GM12878 (cell line): ENCODE data around the gene KLHL15. TPM values are rescaled to one million over a fixed set of nuclear protein-coding genes. Genes with fewer than 3 reads are reported as not detected.
A peak's percentile ranks its signal among the peaks of the same experiment; 100 is the strongest.

Source experiments
- ATAC-seq: fragments of 200-7000 bp; cut with Tn5 transposase; 3 replicates; pipeline ENCODE4 v1.9.1; 2020; ENCODE audit warnings: mild to moderate bottlenecking, moderate library complexity
- BruUV-seq: library from RNA; stranded (reverse); fragments of 400-500 nt; replicated peaks from 2 replicates; lab custom pipeline; 2021; lab: Mats Ljungman, UMichigan
- CTCF ChIA-PET: fragments of 300-600 bp; sonication (Branson Sonifier 250); formaldehyde crosslinking; extraction: SDS; loops from one replicate; lab custom pipeline; 2021; ENCODE audit warnings: inconsistent platforms; lab: Yijun Ruan, JAX
- POLR2A ChIA-PET: fragments of 350-600 bp; formaldehyde crosslinking; extraction: SDS; loops from one replicate; lab custom pipeline; 2021; ENCODE audit warnings: inconsistent platforms; lab: Charles Lee
- RAD21 ChIA-PET: fragments of 300-600 bp; sonication (Branson Sonifier 250); formaldehyde crosslinking; loops from one replicate; lab custom pipeline; 2023; ENCODE audit warnings: antibody characterized with exemption; ENCODE audit not compliant: unreplicated experiment; lab: Charles Lee
- SMC1A ChIA-PET: fragments of 300-600 bp; sonication (Branson Sonifier 250); formaldehyde crosslinking; loops from one replicate; lab custom pipeline; 2023; ENCODE audit not compliant: unreplicated experiment, uncharacterized antibody; lab: Charles Lee
- DNase-seq: peaks from one replicate; pipeline ENCODE4 v3.0.0-alpha.2; 2011; ENCODE audit warnings: low read depth, low spot score
- FAIRE-seq: peaks from 3 replicates; lab custom pipeline; 2011; peaks lifted over from hg19 to GRCh38; lab: Jason Lieb, UNC
- H2AFZ ChIP-seq: 2 replicates; pipeline ENCODE4 v1.6.0; 2011; ENCODE audit warnings: low read depth, low read length, control low read depth; ENCODE audit not compliant: control insufficient read depth
- H3K27ac ChIP-seq: 2 replicates; pipeline ENCODE4 v1.5.1; 2011; ENCODE audit warnings: control low read depth; ENCODE audit not compliant: control insufficient read depth, insufficient read depth
- H3K27me3 ChIP-seq, 2 experiments: replicated peaks in 1 of 2; 2 replicates each; pipeline versions ENCODE4 v1.6.0 to v1.6.1; 2011; ENCODE audit warnings: low read length in 1 of 2; ENCODE audit not compliant: control insufficient read depth in 2 of 2, insufficient read depth in 2 of 2
- H3K36me3 ChIP-seq, 2 experiments: 2 replicates each; pipeline ENCODE4 v1.5.1; 2011; ENCODE audit warnings: low read length in 1 of 2; ENCODE audit not compliant: control insufficient read depth in 2 of 2, insufficient read depth in 2 of 2
- H3K4me1 ChIP-seq: 2 replicates; pipeline ENCODE4 v1.6.1; 2011; ENCODE audit warnings: mild to moderate bottlenecking, low read length, moderate library complexity, mixed read lengths; ENCODE audit not compliant: control insufficient read depth, insufficient read depth
- H3K4me2 ChIP-seq: 2 replicates; pipeline ENCODE4 v1.6.0; 2011; ENCODE audit warnings: control low read depth; ENCODE audit not compliant: control insufficient read depth, insufficient read depth
- H3K4me3 ChIP-seq: fragments of 200-600 bp; sonication (generic); 2 replicates; pipeline ENCODE4 v1.5.1; 2016
- H3K79me2 ChIP-seq: 2 replicates; pipeline ENCODE4 v1.6.0; 2011; ENCODE audit warnings: low read length; ENCODE audit not compliant: control insufficient read depth, insufficient read depth
- H3K9ac ChIP-seq: 2 replicates; pipeline ENCODE4 v1.8.0; 2011; ENCODE audit warnings: low read length, control low read depth, mixed read lengths; ENCODE audit not compliant: control insufficient read depth, insufficient read depth
- H3K9me3 ChIP-seq: replicated peaks from 3 replicates; pipeline ENCODE4 v1.5.1; 2011; ENCODE audit warnings: mild to moderate bottlenecking, low read length; ENCODE audit not compliant: control insufficient read depth, insufficient read depth
- H4K20me1 ChIP-seq: 2 replicates; pipeline ENCODE4 v1.6.0; 2011; ENCODE audit not compliant: control insufficient read depth, insufficient read depth
- CBFB ChIP-seq: IDR thresholded peaks from 2 replicates; pipeline ENCODE4 v1.6.1; 2016; ENCODE audit warnings: antibody characterized with exemption, low read depth
- FOS ChIP-seq: IDR thresholded peaks from 3 replicates; pipeline ENCODE4 v1.6.1; 2011; ENCODE audit warnings: borderline replicate concordance; ENCODE audit not compliant: insufficient read length; ENCODE audit errors: extremely low read depth
- HDGF ChIP-seq: fragments of 450-650 bp; IDR thresholded peaks from 2 replicates; pipeline ENCODE4 v1.6.1; 2016; ENCODE audit warnings: antibody characterized with exemption
- IRF3 ChIP-seq: fragments of 450-650 bp; IDR thresholded peaks from 2 replicates; pipeline ENCODE4 v1.6.1; 2014; ENCODE audit warnings: mild to moderate bottlenecking
- NRF1 ChIP-seq: conservative IDR thresholded peaks from 2 replicates; pipeline ENCODE4 v1.6.1; 2011; ENCODE audit warnings: mild to moderate bottlenecking, low read depth, low read length, improper control_type of control experiment
- PAX5 ChIP-seq: IDR thresholded peaks from 2 replicates; pipeline ENCODE4 v1.6.1; 2011; ENCODE audit warnings: low read depth, low read length, borderline replicate concordance
- PML ChIP-seq: IDR thresholded peaks from 2 replicates; pipeline ENCODE4 v1.6.1; 2012; ENCODE audit warnings: low read length, inconsistent platforms
- SREBF2 ChIP-seq: IDR thresholded peaks from 2 replicates; pipeline ENCODE4 v1.6.1; 2012; ENCODE audit warnings: mild to moderate bottlenecking, low read length
- TBL1XR1 ChIP-seq: IDR thresholded peaks from 2 replicates; pipeline ENCODE4 v1.6.1; 2012; ENCODE audit warnings: low read depth, low read length, improper control_type of control experiment
- ZZZ3 ChIP-seq: IDR thresholded peaks from 2 replicates; pipeline ENCODE4 v1.6.1; 2011; ENCODE audit warnings: low read depth; ENCODE audit not compliant: control insufficient read depth, insufficient read length
- WGBS: methylation state at CpG from one replicate; pipeline ENCODE4 v1.1.6; 2016; ENCODE audit warnings: low lambda C conversion rate; ENCODE audit not compliant: insufficient replicate concordance, insufficient coverage; ENCODE audit errors: missing lambda C conversion rate; 5-methylcytosine and 5-hydroxymethylcytosine counted together
- in situ Hi-C: fragments of 300-500 bp; cut with MboI; formaldehyde crosslinking; loops from 9 replicates; pipeline ENCODE4 v1.14.3; 2018; ENCODE audit warnings: mixed read lengths
- intact Hi-C: fragments of 100-400 bp; cut with micrococcal nuclease; formaldehyde crosslinking; loops from one replicate; pipeline ENCODE4 v1.14.2; 2022; ENCODE audit not compliant: unreplicated experiment
- polyA plus RNA-seq, 11 experiments: library from polyadenylated mRNA; depleted of rRNA in 4 of 11; unstranded in 6 of 11; stranded (reverse) in 5 of 11; fragments of >200 nt; fragmentation: Nextera tagmentation in 4 of 11; fragmentation: Illumina TruSeq in 1 of 11; extraction: Ambion mirVana in 4 of 11; extraction: Trizol in 1 of 11; gene quantifications; 1 replicate in 1 of 11; 2 replicates in 10 of 11; pipeline versions ENCODE4 v1.2.1 to v1.2.3, GENCODE V29; 2011 to 2016; ENCODE audit warnings: inconsistent platforms in 2 of 11, missing spikeins in 2 of 11, low read depth in 1 of 11
- total RNA-seq, 4 experiments: library from RNA; depleted of rRNA in 3 of 4; stranded (reverse); fragments of >200 nt in 3 of 4; fragmentation: Illumina TruSeq in 1 of 4; extraction: Trizol in 1 of 4; gene quantifications; 2 replicates each; pipeline versions ENCODE4 v1.2.1 to v1.2.3, GENCODE V29; 2013 to 2021
- TF ChIP-seq, protein P1 (sequence below): fragments of 450-650 bp; IDR thresholded peaks from 2 replicates; pipeline ENCODE4 v1.6.1; 2017; ENCODE audit warnings: low read depth, mild to moderate bottlenecking, moderate library complexity
- TF ChIP-seq, protein P2 (sequence below): fragments of 450-650 bp; IDR thresholded peaks from 2 replicates; pipeline ENCODE4 v1.6.1; 2017; ENCODE audit warnings: mild to moderate bottlenecking, moderate library complexity
- TF ChIP-seq, protein P3 (sequence below): IDR thresholded peaks from 2 replicates; pipeline ENCODE4 v1.6.1; 2011; ENCODE audit warnings: low read depth, low read length, improper control_type of control experiment, borderline replicate concordance

Gene KLHL15
- total and polyA plus RNA-seq, 10 of the 15 experiments (the other 5 are each of a cell fraction or from before 2014, with no cell fraction given): 1.4 to 7.0 (median 3.7) TPM

DNA sequence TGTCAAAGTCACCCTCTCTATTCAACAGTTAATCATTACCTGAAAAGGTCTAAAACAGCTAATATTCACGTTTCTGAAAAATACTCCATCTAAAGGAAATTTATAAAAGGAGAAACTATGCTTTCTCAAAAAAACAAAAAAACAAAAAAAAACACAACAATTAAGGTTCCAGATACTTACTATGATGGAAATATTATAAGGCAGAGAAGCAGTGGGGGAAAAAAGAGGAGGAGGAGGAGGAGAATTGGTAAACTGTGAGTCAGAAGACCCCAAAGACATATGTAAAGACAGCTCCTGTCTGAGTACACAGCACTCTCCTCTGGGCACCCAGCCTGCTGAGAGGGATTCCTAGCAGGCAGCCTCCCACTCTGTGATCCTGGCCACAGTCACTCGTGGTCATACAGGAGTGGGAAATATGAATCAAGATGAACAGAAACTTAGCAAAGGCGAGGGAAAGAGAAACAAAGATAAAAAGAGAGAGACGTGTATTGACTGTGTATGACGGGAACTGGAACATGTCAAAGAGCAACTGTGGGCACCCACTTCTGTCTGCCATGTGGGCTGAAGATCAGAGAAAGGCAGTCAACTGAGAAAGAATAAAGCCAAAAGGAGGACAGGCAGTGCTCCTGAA is 12.5 kb downstream of the KLHL15 start:
- DNase-seq: peak; percentile 45
- peak; percentile 86 for ATAC-seq
- Histone ChIP-seq H3K9me3 (no peaks in the 10 kb centered on the region; the same call in 2 of the 3 replicates), H3K27ac (peak overlapping the region; percentile 35), H2AFZ (no peak overlapping the region), H3K4me1 (no peaks in the 10 kb centered on the region), H3K27me3 (no peaks in the 10 kb centered on the region), H3K36me3 (no peaks in the 10 kb centered on the region), H3K79me2 (peaks cover 33% of the 10 kb centered on the region), H3K9ac (peak overlapping the region; percentile 18; the same call in 1 of the 2 replicates), H4K20me1 (no peaks in the 10 kb centered on the region), H3K4me3 (no peak overlapping the region), H3K4me2 (0 out of 2 replicates have a peak overlapping the region, but pooled peaks have one; percentile 7)
- ChIA-PET RAD21 (interaction anchor here (0.8 to 1.0 kb wide), 3 partner anchors 11 to 228 kb away, joined by 4 read pairs; no protein-coding TSS in a partner anchor), SMC1A (interaction anchor here (0.8 to 2.3 kb wide), 6 partner anchors 9 to 41 kb away, joined by 3 to 10 read pairs (median 6); no protein-coding TSS in a partner anchor), POLR2A (interaction anchor here (0.6 to 1.3 kb wide), 3 partner anchors 12 to 70 kb away, joined by 3 to 4 read pairs (median 3); no protein-coding TSS in a partner anchor), CTCF (interaction anchor here (0.6 to 3.5 kb wide), 5 partner anchors 9 to 228 kb away, joined by 3 to 11 read pairs (median 4); no protein-coding TSS in a partner anchor)
- in situ Hi-C loops (no loop called here), intact Hi-C loops (no loop called here)
- WGBS: 2% methylated on average over 5 of the region's 5 CpGs
- FAIRE-seq: peak; percentile 91
- BruUV-seq: no TSS peak
- TF ChIP-seq, protein P1, sequence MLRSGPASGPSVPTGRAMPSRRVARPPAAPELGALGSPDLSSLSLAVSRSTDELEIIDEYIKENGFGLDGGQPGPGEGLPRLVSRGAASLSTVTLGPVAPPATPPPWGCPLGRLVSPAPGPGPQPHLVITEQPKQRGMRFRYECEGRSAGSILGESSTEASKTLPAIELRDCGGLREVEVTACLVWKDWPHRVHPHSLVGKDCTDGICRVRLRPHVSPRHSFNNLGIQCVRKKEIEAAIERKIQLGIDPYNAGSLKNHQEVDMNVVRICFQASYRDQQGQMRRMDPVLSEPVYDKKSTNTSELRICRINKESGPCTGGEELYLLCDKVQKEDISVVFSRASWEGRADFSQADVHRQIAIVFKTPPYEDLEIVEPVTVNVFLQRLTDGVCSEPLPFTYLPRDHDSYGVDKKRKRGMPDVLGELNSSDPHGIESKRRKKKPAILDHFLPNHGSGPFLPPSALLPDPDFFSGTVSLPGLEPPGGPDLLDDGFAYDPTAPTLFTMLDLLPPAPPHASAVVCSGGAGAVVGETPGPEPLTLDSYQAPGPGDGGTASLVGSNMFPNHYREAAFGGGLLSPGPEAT: peak; percentile 41; the same call in 1 of the 2 replicates
- TF ChIP-seq FOS (no peak), ZZZ3 (no peak), TBL1XR1 (no peak), SREBF2 (no peak), IRF3 (no peak), HDGF (no peak), CBFB (no peak), PML (no peak), NRF1 (no peak), PAX5 (no peak)
- TF ChIP-seq, protein P2, sequence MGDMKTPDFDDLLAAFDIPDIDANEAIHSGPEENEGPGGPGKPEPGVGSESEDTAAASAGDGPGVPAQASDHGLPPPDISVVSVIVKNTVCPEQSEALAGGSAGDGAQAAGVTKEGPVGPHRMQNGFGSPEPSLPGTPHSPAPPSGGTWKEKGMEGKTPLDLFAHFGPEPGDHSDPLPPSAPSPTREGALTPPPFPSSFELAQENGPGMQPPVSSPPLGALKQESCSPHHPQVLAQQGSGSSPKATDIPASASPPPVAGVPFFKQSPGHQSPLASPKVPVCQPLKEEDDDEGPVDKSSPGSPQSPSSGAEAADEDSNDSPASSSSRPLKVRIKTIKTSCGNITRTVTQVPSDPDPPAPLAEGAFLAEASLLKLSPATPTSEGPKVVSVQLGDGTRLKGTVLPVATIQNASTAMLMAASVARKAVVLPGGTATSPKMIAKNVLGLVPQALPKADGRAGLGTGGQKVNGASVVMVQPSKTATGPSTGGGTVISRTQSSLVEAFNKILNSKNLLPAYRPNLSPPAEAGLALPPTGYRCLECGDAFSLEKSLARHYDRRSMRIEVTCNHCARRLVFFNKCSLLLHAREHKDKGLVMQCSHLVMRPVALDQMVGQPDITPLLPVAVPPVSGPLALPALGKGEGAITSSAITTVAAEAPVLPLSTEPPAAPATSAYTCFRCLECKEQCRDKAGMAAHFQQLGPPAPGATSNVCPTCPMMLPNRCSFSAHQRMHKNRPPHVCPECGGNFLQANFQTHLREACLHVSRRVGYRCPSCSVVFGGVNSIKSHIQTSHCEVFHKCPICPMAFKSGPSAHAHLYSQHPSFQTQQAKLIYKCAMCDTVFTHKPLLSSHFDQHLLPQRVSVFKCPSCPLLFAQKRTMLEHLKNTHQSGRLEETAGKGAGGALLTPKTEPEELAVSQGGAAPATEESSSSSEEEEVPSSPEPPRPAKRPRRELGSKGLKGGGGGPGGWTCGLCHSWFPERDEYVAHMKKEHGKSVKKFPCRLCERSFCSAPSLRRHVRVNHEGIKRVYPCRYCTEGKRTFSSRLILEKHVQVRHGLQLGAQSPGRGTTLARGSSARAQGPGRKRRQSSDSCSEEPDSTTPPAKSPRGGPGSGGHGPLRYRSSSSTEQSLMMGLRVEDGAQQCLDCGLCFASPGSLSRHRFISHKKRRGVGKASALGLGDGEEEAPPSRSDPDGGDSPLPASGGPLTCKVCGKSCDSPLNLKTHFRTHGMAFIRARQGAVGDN: peak; percentile 50
- TF ChIP-seq, protein P3, sequence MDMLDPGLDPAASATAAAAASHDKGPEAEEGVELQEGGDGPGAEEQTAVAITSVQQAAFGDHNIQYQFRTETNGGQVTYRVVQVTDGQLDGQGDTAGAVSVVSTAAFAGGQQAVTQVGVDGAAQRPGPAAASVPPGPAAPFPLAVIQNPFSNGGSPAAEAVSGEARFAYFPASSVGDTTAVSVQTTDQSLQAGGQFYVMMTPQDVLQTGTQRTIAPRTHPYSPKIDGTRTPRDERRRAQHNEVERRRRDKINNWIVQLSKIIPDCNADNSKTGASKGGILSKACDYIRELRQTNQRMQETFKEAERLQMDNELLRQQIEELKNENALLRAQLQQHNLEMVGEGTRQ: no peak
